Breast epithelium (tissue), 4 donors: Measurements from ENCODE around the gene CYP4F3. TPM values are rescaled to one million over a fixed set of nuclear protein-coding genes. Genes with fewer than 3 reads are reported as not detected.

Experiments used
- DNase-seq, 2 donors: peaks; one replicate each; pipeline ENCODE4 v3.0.0-alpha.2; 2019; ENCODE audit warnings: low spot score in 2 of 2
- H3K27ac ChIP-seq, 2 donors: fragments of 200-600 bp; sonication (generic) in 1 of 2; one replicate each; pipeline ENCODE4 v1.5.1; 2016 to 2019; ENCODE audit warnings: mild to moderate bottlenecking in 1 of 2
- H3K27me3 ChIP-seq, 2 donors: fragments of 200-600 bp; sonication (generic) in 1 of 2; one replicate each; pipeline versions ENCODE4 v1.5.1 to v1.6.0; 2017 to 2019; ENCODE audit warnings: control low read depth in 1 of 2, mild to moderate bottlenecking in 1 of 2
- H3K36me3 ChIP-seq: fragments of 200-600 bp; one replicate; pipeline ENCODE4 v1.5.1; 2019
- H3K4me1 ChIP-seq, 2 donors: fragments of 200-600 bp; sonication (generic); one replicate each; pipeline ENCODE4 v1.5.1; 2016 to 2019; ENCODE audit warnings: control low read depth in 1 of 2
- H3K4me3 ChIP-seq, 3 donors: fragments of 200-600 bp; sonication (generic); 1 replicate in 2 of 3; 2 replicates in 1 of 3; pipeline ENCODE4 v1.5.1; 2016 to 2019; ENCODE audit warnings: mild to moderate bottlenecking in 3 of 3, moderate library complexity in 2 of 3
- H3K9me3 ChIP-seq, 2 donors: fragments of 200-600 bp; sonication (generic) in 1 of 2; one replicate each; pipeline ENCODE4 v1.5.1; 2016 to 2019; ENCODE audit warnings: control low read depth in 1 of 2
- POLR2A ChIP-seq: fragments of 450-650 bp; IDR thresholded peaks from one replicate; pipeline ENCODE4 v1.6.1; 2016; ENCODE audit warnings: antibody characterized with exemption, mild to moderate bottlenecking, moderate library complexity
- POLR2AphosphoS5 ChIP-seq, 3 donors: sonication (generic); formaldehyde crosslinking; IDR thresholded peaks; one replicate each; pipeline ENCODE4 v1.6.1; 2017; ENCODE audit warnings: antibody characterized with exemption in 3 of 3
- intact Hi-C: fragments of 100-400 bp; cut with DNase I; formaldehyde crosslinking; loops from one replicate; pipeline ENCODE4 v1.15.1; 2023; ENCODE audit warnings: low total_unique reads
- total RNA-seq, 3 donors: library from RNA; depleted of rRNA; stranded (reverse); fragments of >200 nt; gene quantifications; one replicate each; pipeline ENCODE4 v1.1.0, GENCODE V29; 2016
- TF ChIP-seq, protein P1 (sequence below), 3 donors: fragments of 450-650 bp; IDR thresholded peaks; one replicate each; pipeline ENCODE4 v1.5.1; 2016 to 2017; ENCODE audit warnings: antibody characterized with exemption in 3 of 3, mild to moderate bottlenecking in 3 of 3, moderate library complexity in 3 of 3

CYP4F3 gene
- total RNA-seq, 3 donors from 2014 or later, result 0.16 to 0.44 TPM; not detected in 1

DNA sequence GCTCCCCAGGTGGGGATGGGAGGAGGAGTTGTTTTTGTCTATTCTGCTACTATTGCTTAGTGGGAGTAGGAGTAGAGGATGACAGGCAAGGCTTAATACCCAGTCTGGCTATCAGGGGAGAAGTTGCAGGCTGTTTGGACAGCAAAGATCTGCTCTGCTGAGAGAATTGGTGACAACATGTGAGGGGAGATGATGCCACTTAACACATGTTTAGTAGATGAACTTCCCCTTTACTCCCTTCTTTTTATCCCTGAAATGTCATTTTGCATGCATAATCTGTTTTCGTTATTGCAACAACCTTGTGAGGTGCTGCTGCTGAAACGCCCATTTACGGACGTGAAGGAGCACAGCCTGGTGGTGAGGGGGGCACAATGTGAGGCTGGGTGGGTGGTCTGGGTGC, 29.2 kb downstream of the CYP4F3 start:
- no peaks in the 10 kb centered on the region for H3K9me3 ChIP-seq
- H3K27me3 ChIP-seq, result peaks cover 0 to 9% of the 10 kb centered on the region in 2 donors
- intact Hi-C loops, result no loop called here
- no peak for DNase-seq
- no peak for TF ChIP-seq POLR2A
- TF ChIP-seq, protein P1, sequence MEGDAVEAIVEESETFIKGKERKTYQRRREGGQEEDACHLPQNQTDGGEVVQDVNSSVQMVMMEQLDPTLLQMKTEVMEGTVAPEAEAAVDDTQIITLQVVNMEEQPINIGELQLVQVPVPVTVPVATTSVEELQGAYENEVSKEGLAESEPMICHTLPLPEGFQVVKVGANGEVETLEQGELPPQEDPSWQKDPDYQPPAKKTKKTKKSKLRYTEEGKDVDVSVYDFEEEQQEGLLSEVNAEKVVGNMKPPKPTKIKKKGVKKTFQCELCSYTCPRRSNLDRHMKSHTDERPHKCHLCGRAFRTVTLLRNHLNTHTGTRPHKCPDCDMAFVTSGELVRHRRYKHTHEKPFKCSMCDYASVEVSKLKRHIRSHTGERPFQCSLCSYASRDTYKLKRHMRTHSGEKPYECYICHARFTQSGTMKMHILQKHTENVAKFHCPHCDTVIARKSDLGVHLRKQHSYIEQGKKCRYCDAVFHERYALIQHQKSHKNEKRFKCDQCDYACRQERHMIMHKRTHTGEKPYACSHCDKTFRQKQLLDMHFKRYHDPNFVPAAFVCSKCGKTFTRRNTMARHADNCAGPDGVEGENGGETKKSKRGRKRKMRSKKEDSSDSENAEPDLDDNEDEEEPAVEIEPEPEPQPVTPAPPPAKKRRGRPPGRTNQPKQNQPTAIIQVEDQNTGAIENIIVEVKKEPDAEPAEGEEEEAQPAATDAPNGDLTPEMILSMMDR (IDR thresholded peaks at IDR 0.05), result no peak
- no peak for TF ChIP-seq POLR2AphosphoS5 (IDR thresholded peaks at IDR 0.05)
- H3K4me1 ChIP-seq, result no peaks in the 10 kb centered on the region
- H3K27ac ChIP-seq, result no peak overlapping the region
- no peaks in the 10 kb centered on the region for H3K36me3 ChIP-seq
- no peak overlapping the region for H3K4me3 ChIP-seq

- no peaks in the 10 kb centered on the region for H3K4me1 ChIP-seq
- no peaks in the 10 kb centered on the region for H3K9me3 ChIP-seq
- no peak overlapping the region for H3K4me3 ChIP-seq
- DNase-seq, result no peak
- no peak overlapping the region for H3K27ac ChIP-seq
- H3K27me3 ChIP-seq, result peaks cover 0 to 3% of the 10 kb centered on the region in 2 donors
- H3K36me3 ChIP-seq, result no peaks in the 10 kb centered on the region
- intact Hi-C loops, result no loop called here
- TF ChIP-seq POLR2A (no peak), POLR2AphosphoS5 (IDR thresholded peaks at IDR 0.05) (no peak)
- TF ChIP-seq, protein P1 (IDR thresholded peaks at IDR 0.05), result no peak
These were observed 30.6 kb downstream of the CYP4F3 start for GRCh38 chr19:15671237-15671821.

GRCh38 chr19:15671891-15672579, 31.3 kb downstream of the CYP4F3 start:
- Histone ChIP-seq H3K27me3 (no peaks in the 10 kb centered on the region), H3K27ac (peak overlapping the region in 1 of 2 donors; percentile 33), H3K9me3 (no peaks in the 10 kb centered on the region), H3K4me3 (no peak overlapping the region), H3K36me3 (no peaks in the 10 kb centered on the region), H3K4me1 (no peaks in the 10 kb centered on the region)
- DNase-seq, result no peak
- TF ChIP-seq, protein P1 (IDR thresholded peaks at IDR 0.05), result no peak
- TF ChIP-seq POLR2AphosphoS5 (IDR thresholded peaks at IDR 0.05), result no peak
- TF ChIP-seq POLR2A, result no peak
- intact Hi-C loops, result no loop called here

GRCh38 chr19:15672580-15673175, 32.0 kb downstream of the CYP4F3 start, which contains the start of gene CYP4F12:
Gene CYP4F12 (plus strand): TSS chr19:15673087. CDS start chr19:15673530, 443 bp downstream.
- H3K4me1 ChIP-seq, result no peaks in the 10 kb centered on the region
- H3K9me3 ChIP-seq, result no peaks in the 10 kb centered on the region
- peak within 1 kb of the TSS in 1 of 2 donors; percentile 33 for H3K27ac ChIP-seq
- TF ChIP-seq, protein P1 (IDR thresholded peaks at IDR 0.05), result no peak
- peak in 1 of 3 donors; percentile 38 for TF ChIP-seq POLR2AphosphoS5 (IDR thresholded peaks at IDR 0.05)
- no peaks in the 10 kb centered on the region for H3K27me3 ChIP-seq
- H3K36me3 ChIP-seq, result no peaks in the 10 kb centered on the region
- DNase-seq, result peak; percentile 46 to 67
- H3K4me3 ChIP-seq, result peak within 1 kb of the TSS in 1 of 3 donors; percentile 3
- intact Hi-C loops, result no loop called here

GRCh38 chr19:15673176-15673654, 32.5 kb downstream of the CYP4F3 start:
- Histone ChIP-seq H3K4me1 (no peaks in the 10 kb centered on the region), H3K27me3 (no peaks in the 10 kb centered on the region), H3K4me3 (peak overlapping the region in 1 of 3 donors; percentile 3), H3K9me3 (no peaks in the 10 kb centered on the region), H3K27ac (peak overlapping the region in 1 of 2 donors; percentile 33), H3K36me3 (no peaks in the 10 kb centered on the region)
- intact Hi-C loops, result no loop called here
- DNase-seq, result no peak
- TF ChIP-seq, protein P1 (IDR thresholded peaks at IDR 0.05), result no peak
- TF ChIP-seq POLR2AphosphoS5 (IDR thresholded peaks at IDR 0.05) (no peak), POLR2A (no peak)
